ENCODE results near the gene GRID1.

- TF ChIP-seq CTCF (IDR thresholded peaks at IDR 0.05) (no peak), POLR2AphosphoS5 (IDR thresholded peaks at IDR 0.05) (no peak)
Observed at GRCh38 chr10:86138551-86139065, 228.0 kb downstream of the GRID1 start.
